ENCODE measurements around the gene RAB1A.

- TF ChIP-seq CTCF (IDR thresholded peaks at IDR 0.05) (no peak), POLR2AphosphoS5 (IDR thresholded peaks at IDR 0.05; ENCODE audit: low read depth, low read length) (no peak), REST (IDR thresholded peaks at IDR 0.05; ENCODE audit: insufficient read depth in 1 of 2, low read depth in 2 of 2, low read length in 1 of 2) (no peak), TCF7L2 (IDR thresholded peaks at IDR 0.05; ENCODE audit: low read depth, low read length) (no peak), SIN3A (IDR thresholded peaks at IDR 0.05; ENCODE audit: borderline replicate concordance, insufficient read depth, low read depth, low read length) (no peak)
Measured at GRCh38 chr2:65113229-65113628, 16.7 kb downstream of the RAB1A start.

Data from Panc1 (cell line).